GM21360 (cell line): ENCODE measurements around the gene BRD4.

Source experiments
- ATAC-seq: cut with Tn5 transposase; IDR thresholded peaks from one replicate; pipeline ENCODE4 v1.9.1; 2021; ENCODE audit warnings: mild to moderate bottlenecking, moderate library complexity; ENCODE audit not compliant: unreplicated experiment

The BRD4 gene

GRCh38 chr19:15234431-15235130 is 97.8 kb downstream of the BRD4 start:
- ATAC-seq, result no peak

GRCh38 chr19:15231271-15231670 is 101.1 kb downstream of the BRD4 start:
- ATAC-seq, result no peak

- no peak for ATAC-seq
Observed at GRCh38 chr19:15227261-15227660, 105.1 kb downstream of the BRD4 start.

GRCh38 chr19:15225760-15226159 is 106.6 kb downstream of the BRD4 start:
- no peak for ATAC-seq

GRCh38 chr19:15223649-15224361 is 108.5 kb downstream of the BRD4 start:
- no peak for ATAC-seq

GRCh38 chr19:15222738-15223648 is 109.3 kb downstream of the BRD4 start:
- ATAC-seq, result peak; percentile 74

- no peak for ATAC-seq
Observed at GRCh38 chr19:15220833-15221232, 111.5 kb downstream of the BRD4 start.

- ATAC-seq, result no peak
Observed at GRCh38 chr19:15218501-15218900, 113.8 kb downstream of the BRD4 start.

- ATAC-seq, result no peak
Observed at GRCh38 chr19:15216363-15216762, 116.0 kb downstream of the BRD4 start.

GRCh38 chr19:15213715-15214381 is 118.5 kb downstream of the BRD4 start:
- ATAC-seq, result no peak

- ATAC-seq, result no peak
Observed at GRCh38 chr19:15212711-15213110, 119.6 kb downstream of the BRD4 start.

- ATAC-seq, result no peak
Observed at GRCh38 chr19:15210323-15210781, 122.0 kb downstream of the BRD4 start.

- ATAC-seq, result no peak
Observed at GRCh38 chr19:15201374-15202023, 130.8 kb downstream of the BRD4 start.

- ATAC-seq, result no peak
Observed at GRCh38 chr19:15200553-15201364, 131.6 kb downstream of the BRD4 start, which contains the start of gene NOTCH3. TSS of gene NOTCH3 (minus strand) at chr19:15200995. CDS start at chr19:15200905, 90 bp downstream.

GRCh38 chr19:15199661-15200552 is 132.4 kb downstream of the BRD4 start:
- ATAC-seq, result no peak

GRCh38 chr19:15198951-15199660 is 133.2 kb downstream of the BRD4 start:
- ATAC-seq, result no peak

- no peak for ATAC-seq
Observed at GRCh38 chr19:15197942-15198341, 134.4 kb downstream of the BRD4 start.
